COLO668 (cell line): Measurements from ENCODE around the gene PLD5.

ENCODE experiments used
- DNase-seq: peaks from one replicate; lab custom pipeline; 2025; ENCODE audit not compliant: unreplicated experiment; lab: John Stamatoyannopoulos, UW

Gene PLD5

GRCh38 chr1:242524571-242525359, at the start of gene PLD5:
TSS of gene PLD5 (minus strand) at chr1:242524697.
- DNase-seq = peak; percentile 30

GRCh38 chr1:242569867-242570266, 45.4 kb upstream of the PLD5 start:
- no peak for DNase-seq

- no peak for DNase-seq
Measured at GRCh38 chr1:242568666-242569065, 44.2 kb upstream of the PLD5 start.

GRCh38 chr1:242567596-242567995, 43.1 kb upstream of the PLD5 start:
- no peak for DNase-seq

- no peak for DNase-seq
Measured at GRCh38 chr1:242556759-242557158, 32.3 kb upstream of the PLD5 start.

- no peak for DNase-seq
Measured at GRCh38 chr1:242556276-242556675, 31.8 kb upstream of the PLD5 start.

GRCh38 chr1:242554577-242554976, 30.1 kb upstream of the PLD5 start:
- DNase-seq = no peak

GRCh38 chr1:242546849-242547729, 22.6 kb upstream of the PLD5 start:
- no peak for DNase-seq

GRCh38 chr1:242546441-242546840, 21.9 kb upstream of the PLD5 start:
- DNase-seq = no peak

- DNase-seq = no peak
Measured at GRCh38 chr1:242544071-242544470, 19.6 kb upstream of the PLD5 start.

GRCh38 chr1:242542271-242542670, 17.8 kb upstream of the PLD5 start:
- no peak for DNase-seq

- DNase-seq = no peak
Measured at GRCh38 chr1:242535986-242536385, 11.5 kb upstream of the PLD5 start.

- no peak for DNase-seq
Measured at GRCh38 chr1:242534753-242535152, 10.3 kb upstream of the PLD5 start.

GRCh38 chr1:242530761-242531160, 6.3 kb upstream of the PLD5 start:
- no peak for DNase-seq

GRCh38 chr1:242525769-242526168, 1.3 kb upstream of the PLD5 start:
- no peak for DNase-seq

- no peak for DNase-seq
Measured at GRCh38 chr1:242525360-242525722, 844 bp upstream of the PLD5 start.

- peak; percentile 49 for DNase-seq
Measured at GRCh38 chr1:242523719-242524570, 552 bp downstream of the PLD5 start.

- DNase-seq = no peak
Measured at GRCh38 chr1:242522996-242523718, 1.3 kb downstream of the PLD5 start.

- no peak for DNase-seq
Measured at GRCh38 chr1:242522304-242522945, 2.1 kb downstream of the PLD5 start.

- no peak for DNase-seq
Measured at GRCh38 chr1:242515555-242515954, 8.9 kb downstream of the PLD5 start.
